ENCODE data around the gene CDCA3. TPM values are rescaled to one million over a fixed set of nuclear protein-coding genes. Genes with fewer than 3 reads are reported as not detected.

The CDCA3 gene
- total and polyA plus RNA-seq, 2 of the 13 experiments (the other 11 are each of a cell fraction or from before 2014, with no cell fraction given), result 32.7 to 56.5 TPM

- TF ChIP-seq ZNF687 (CRISPR knock-in tag; IDR thresholded peaks at IDR 0.05) (peak; percentile 88), PHF8 (CRISPR knock-in tag; IDR thresholded peaks at IDR 0.05) (peak; percentile 68; the same call in 1 of the 2 replicates), ZNF614 (CRISPR knock-in tag; IDR thresholded peaks at IDR 0.05; ENCODE audit: borderline replicate concordance) (no peak), SNAI1 (CRISPR knock-in tag; IDR thresholded peaks at IDR 0.05; ENCODE audit: borderline replicate concordance) (0 out of 2 replicates have a peak, but pooled peaks have one; percentile 79), ZNF556 (CRISPR knock-in tag; IDR thresholded peaks at IDR 0.05; ENCODE audit: borderline replicate concordance) (peak; percentile 37; the same call in 1 of the 2 replicates), ZC3H13 (CRISPR knock-in tag; IDR thresholded peaks at IDR 0.05) (peak; percentile 88; the same call in 1 of the 2 replicates), HNF1A (IDR thresholded peaks at IDR 0.05; ENCODE audit: low read depth) (no peak), HNF1A (CRISPR knock-in tag; IDR thresholded peaks at IDR 0.05; ENCODE audit: borderline replicate concordance) (no peak; the same call in 1 of the 2 replicates), UBTF (CRISPR knock-in tag; IDR thresholded peaks at IDR 0.05) (peak; percentile 76), HIC2 (CRISPR knock-in tag; IDR thresholded peaks at IDR 0.05; ENCODE audit: low read depth) (no peak; the same call in 1 of the 2 replicates), RBFOX2 (IDR thresholded peaks at IDR 0.05; ENCODE audit: low read depth, low read length) (peak; percentile 90), ZFYVE20 (CRISPR knock-in tag; IDR thresholded peaks at IDR 0.05; ENCODE audit: borderline replicate concordance, low read depth) (0 out of 2 replicates have a peak, but pooled peaks have one; percentile 25), ZNF639 (CRISPR knock-in tag; conservative IDR thresholded peaks at IDR 0.05) (peak; percentile 30; the same call in 1 of the 2 replicates)
Measured at GRCh38 chr12:6828781-6829535, 22.1 kb downstream of the CDCA3 start (continued).

Data from HepG2 (cell line).